Right lobe of liver (tissue), 6 donors: Measurements from ENCODE around the gene STK11. TPM values are rescaled to one million over a fixed set of nuclear protein-coding genes. Genes with fewer than 3 reads are reported as not detected.

ENCODE experiments used
- ATAC-seq, 4 donors: fragments of 200-7000 bp; cut with Tn5 transposase; one replicate each; pipeline ENCODE4 v1.9.1; 2020; ENCODE audit warnings: mild to moderate bottlenecking in 4 of 4, moderate library complexity in 4 of 4
- DNase-seq, 3 donors: peaks; one replicate each; pipeline ENCODE4 v3.0.0-alpha.2; 2020
- H3K27ac ChIP-seq, 3 donors: fragments of 200-600 bp; one replicate each; pipeline ENCODE4 v1.8.0; 2022
- H3K27me3 ChIP-seq, 2 donors: fragments of 200-600 bp; one replicate each; pipeline ENCODE4 v1.8.0; 2022
- H3K36me3 ChIP-seq, 4 donors: fragments of 200-600 bp; sonication (generic) in 1 of 4; one replicate each; pipeline versions ENCODE4 v1.5.1 to v1.8.0; 2017 to 2022; ENCODE audit warnings: control low read depth in 1 of 4
- H3K4me1 ChIP-seq, 4 donors: fragments of 200-600 bp; sonication (generic) in 1 of 4; one replicate each; pipeline versions ENCODE4 v1.5.1 to v1.8.0; 2017 to 2022; ENCODE audit warnings: control low read depth in 1 of 4
- H3K4me3 ChIP-seq, 3 donors: fragments of 200-600 bp; one replicate each; pipeline ENCODE4 v1.8.0; 2022
- H3K9me3 ChIP-seq, 4 donors: fragments of 200-600 bp; sonication (generic) in 1 of 4; one replicate each; pipeline versions ENCODE4 v1.5.1 to v1.8.0; 2017 to 2022; ENCODE audit warnings: control low read depth in 1 of 4
- CTCF ChIP-seq, 4 donors: fragments of 200-600 bp in 3 of 4; fragments of 450-650 bp in 1 of 4; IDR thresholded peaks; one replicate each; pipeline versions ENCODE4 v1.5.1 to v1.8.0; 2016 to 2022; ENCODE audit warnings: antibody characterized with exemption in 4 of 4, mild to moderate bottlenecking in 2 of 4
- POLR2A ChIP-seq: fragments of 450-650 bp; IDR thresholded peaks from one replicate; pipeline ENCODE4 v1.6.1; 2017; ENCODE audit warnings: antibody characterized with exemption, mild to moderate bottlenecking
- WGBS: methylation state at CpG from one replicate; pipeline ENCODE4 v1.1.6; 2018; ENCODE audit warnings: low coverage, low lambda C conversion rate; ENCODE audit not compliant: insufficient coverage; ENCODE audit errors: missing lambda C conversion rate; 5-methylcytosine and 5-hydroxymethylcytosine counted together
- intact Hi-C, 2 donors: fragments of 100-400 bp; cut with DNase I; formaldehyde crosslinking; loops; one replicate each; pipeline versions ENCODE4 v1.11.2 to v1.14.1; 2022
- total RNA-seq, 6 experiments: library from RNA; depleted of rRNA in 2 of 6; stranded (reverse); fragments of >200 nt in 2 of 6; fragmentation: NEBNext Ultra II Directional in 3 of 6; extraction: Animal tissue kit (Norgen Biotek cat#: 25700) in 3 of 6; gene quantifications; one replicate each; pipeline versions ENCODE4 v1.1.0 to v1.2.4, GENCODE V29; 2016 to 2023
- donor health status: DM: no; HTN: yes; CAD: no.
- donor health status: DM: no; HTN: no; CAD: no.
- donor health status: DM: no; HTN: no; CAD: no.
- donor health status: DM: no; HTN: yes; CAD: no.
- donor health status: DM: no; HTN: yes; CAD: no.

STK11 gene
- total RNA-seq, 6 experiments from 2014 or later, result 23.8 to 34.0 (median 29.5) TPM

- H3K27ac ChIP-seq, result no peak overlapping the region
- no peak for TF ChIP-seq CTCF (IDR thresholded peaks at IDR 0.05)
- ATAC-seq (no peak), DNase-seq (no peak)
- H3K9me3 ChIP-seq, result no peaks in the 10 kb centered on the region
- WGBS, result no CpG with 5 or more reads among the region's 50 CpGs
- intact Hi-C loops, result no loop called here
- H3K27me3 ChIP-seq, result no peaks in the 10 kb centered on the region
- peaks cover 0 to 27% (median 12%) of the 10 kb centered on the region in 4 donors for H3K36me3 ChIP-seq
- no peaks in the 10 kb centered on the region for H3K4me1 ChIP-seq
- no peak overlapping the region for H3K4me3 ChIP-seq
Observed at GRCh38 chr19:1226522-1227303, 21.1 kb downstream of the STK11 start.

GRCh38 chr19:1227304-1228054 is 21.9 kb downstream of the STK11 start:
- 90% methylated on average over 8 of the region's 56 CpGs for WGBS
- Histone ChIP-seq H3K4me3 (no peak overlapping the region), H3K27me3 (no peaks in the 10 kb centered on the region), H3K9me3 (no peaks in the 10 kb centered on the region), H3K36me3 (peaks cover 0 to 20% (median 8%) of the 10 kb centered on the region in 4 donors), H3K4me1 (no peaks in the 10 kb centered on the region), H3K27ac (no peak overlapping the region)
- ATAC-seq (no peak), DNase-seq (no peak)
- no peak for TF ChIP-seq POLR2A
- TF ChIP-seq CTCF (IDR thresholded peaks at IDR 0.05), result no peak
- intact Hi-C loops, result no loop called here

- ATAC-seq (no peak), DNase-seq (no peak)
- WGBS, result 96% methylated on average over 40 of the region's 100 CpGs
- Histone ChIP-seq H3K9me3 (no peaks in the 10 kb centered on the region), H3K27me3 (no peaks in the 10 kb centered on the region), H3K4me3 (no peak overlapping the region), H3K36me3 (peaks cover 0 to 11% (median 3%) of the 10 kb centered on the region in 4 donors), H3K27ac (no peak overlapping the region), H3K4me1 (no peaks in the 10 kb centered on the region)
- TF ChIP-seq CTCF (IDR thresholded peaks at IDR 0.05), result no peak
- intact Hi-C loops, result no loop called here
Observed at GRCh38 chr19:1228161-1228957, 22.8 kb downstream of the STK11 start.

GRCh38 chr19:1229056-1229923 is 23.7 kb downstream of the STK11 start:
- no peaks in the 10 kb centered on the region for H3K27me3 ChIP-seq
- no peak overlapping the region for H3K27ac ChIP-seq
- H3K4me3 ChIP-seq, result no peak overlapping the region
- H3K4me1 ChIP-seq, result no peaks in the 10 kb centered on the region
- H3K36me3 ChIP-seq, result peaks cover 0 to 6% (median under 1%) of the 10 kb centered on the region in 4 donors
- intact Hi-C loops, result no loop called here
- 97% methylated on average over 42 of the region's 158 CpGs for WGBS
- ATAC-seq (no peak), DNase-seq (no peak)
- TF ChIP-seq POLR2A (no peak), CTCF (IDR thresholded peaks at IDR 0.05) (no peak)
- no peaks in the 10 kb centered on the region for H3K9me3 ChIP-seq
